Measurements from ENCODE around the gene DPH3.
A peak's percentile ranks its signal among the peaks of the same experiment; 100 is the strongest.
"Not testable (repeated sequence)": the region's sequence is repeated elsewhere in the genome, so short reads cannot be mapped to it uniquely, and the experiment has no call there.

DPH3 gene

GRCh38 chr3:16264708-16265454 lies at the start of gene DPH3, which contains the start of gene OXNAD1:
TSS of gene DPH3 (minus strand) at chr3:16264943. CDS start at chr3:16264876, 67 bp downstream.
TSS of gene OXNAD1 (plus strand) at chr3:16265212. CDS start at chr3:16270953, 5,741 bp downstream.
- DNase-seq, result peak; percentile 99

GRCh38 chr3:16313886-16314645 lies 49.3 kb upstream of the DPH3 start:
- no peak for DNase-seq

- DNase-seq, result peak; percentile 54
These were observed 47.3 kb upstream of the DPH3 start for GRCh38 chr3:16311960-16312451.

- DNase-seq, result not testable (repeated sequence)
These were observed 45.7 kb upstream of the DPH3 start for GRCh38 chr3:16310486-16310885.

- peak; percentile 53 for DNase-seq
These were observed 44.8 kb upstream of the DPH3 start for GRCh38 chr3:16309558-16309957.

- DNase-seq, result no peak
These were observed 44.0 kb upstream of the DPH3 start for GRCh38 chr3:16308727-16309126.

- no peak for DNase-seq
These were observed 43.2 kb upstream of the DPH3 start for GRCh38 chr3:16307832-16308531.

- DNase-seq, result peak; percentile 43
These were observed 40.4 kb upstream of the DPH3 start for GRCh38 chr3:16305111-16305541.

GRCh38 chr3:16304061-16305010 lies 39.6 kb upstream of the DPH3 start:
- no peak for DNase-seq

- no peak for DNase-seq
These were observed 38.4 kb upstream of the DPH3 start for GRCh38 chr3:16303037-16303575.

- no peak for DNase-seq
These were observed 37.4 kb upstream of the DPH3 start for GRCh38 chr3:16302082-16302631.

- no peak for DNase-seq
These were observed 36.8 kb upstream of the DPH3 start for GRCh38 chr3:16301507-16301906.

GRCh38 chr3:16300881-16301359 lies 36.2 kb upstream of the DPH3 start:
- peak; percentile 65 for DNase-seq

- DNase-seq, result no peak
These were observed 35.6 kb upstream of the DPH3 start for GRCh38 chr3:16300307-16300706.

- no peak for DNase-seq
These were observed 35.0 kb upstream of the DPH3 start for GRCh38 chr3:16299746-16300145.

GRCh38 chr3:16298891-16299290 lies 34.1 kb upstream of the DPH3 start:
- DNase-seq, result no peak

GRCh38 chr3:16297997-16298885 lies 33.5 kb upstream of the DPH3 start:
- no peak for DNase-seq

- DNase-seq, result no peak
These were observed 30.7 kb upstream of the DPH3 start for GRCh38 chr3:16295298-16295890.

- no peak for DNase-seq
These were observed 30.1 kb upstream of the DPH3 start for GRCh38 chr3:16294844-16295243.

- no peak for DNase-seq
These were observed 26.1 kb upstream of the DPH3 start for GRCh38 chr3:16290827-16291196.
